ENCODE results near the gene JMJD8. TPM values are rescaled to one million over a fixed set of nuclear protein-coding genes. Genes with fewer than 3 reads are reported as not detected.

The JMJD8 gene
- total and polyA plus RNA-seq, 4 donors = 21.2 to 52.6 (median 33.4) TPM

DNA sequence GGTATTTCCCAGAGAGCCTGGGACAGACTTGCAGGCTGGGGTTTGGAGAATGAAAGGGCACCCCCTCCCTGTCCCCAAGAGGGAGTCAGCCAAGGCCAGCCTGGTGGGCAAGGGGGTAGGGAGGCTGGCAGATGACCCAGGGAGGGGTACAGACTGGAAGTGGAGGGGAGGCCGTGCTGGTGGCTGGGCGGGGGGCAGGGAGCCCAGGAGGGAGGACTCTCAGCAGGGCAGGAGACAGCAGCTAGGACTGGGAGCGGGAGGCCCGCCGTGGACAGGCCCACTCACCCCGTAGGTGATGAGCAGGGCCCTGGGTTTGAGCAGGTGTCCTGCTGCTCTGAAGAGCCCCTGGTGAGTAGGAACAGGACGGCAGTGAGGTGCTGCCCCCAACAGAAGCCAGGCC is 49.1 kb downstream of the JMJD8 start:
- H3K4me3 ChIP-seq (ENCODE audit: low read depth in 1 of 3, low read length in 3 of 3) = no peak overlapping the region
- H3K27ac ChIP-seq (ENCODE audit: low read depth in 1 of 2, low read length in 2 of 2) = no peak overlapping the region
- DNase-seq (ENCODE audit: low spot score) = no peak
- no peaks in the 10 kb centered on the region for H3K9me3 ChIP-seq (ENCODE audit: control insufficient read depth in 4 of 4, low read length in 3 of 4)
- 91% methylated on average over 7 of the region's 7 CpGs for WGBS
- peaks cover 20 to 40% (median 30%) of the 10 kb centered on the region in 4 donors for H3K4me1 ChIP-seq (ENCODE audit: control insufficient read depth in 4 of 4, insufficient read depth in 4 of 4, low read length in 3 of 4)
- H3K27me3 ChIP-seq (ENCODE audit: control insufficient read depth in 4 of 4, insufficient read depth in 4 of 4, low read length in 3 of 4) = no peaks in the 10 kb centered on the region
- no peak overlapping the region for H3K9ac ChIP-seq (ENCODE audit: low read depth in 1 of 2, low read length in 2 of 2)
- TF ChIP-seq, protein P1, sequence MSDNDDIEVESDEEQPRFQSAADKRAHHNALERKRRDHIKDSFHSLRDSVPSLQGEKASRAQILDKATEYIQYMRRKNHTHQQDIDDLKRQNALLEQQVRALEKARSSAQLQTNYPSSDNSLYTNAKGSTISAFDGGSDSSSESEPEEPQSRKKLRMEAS (IDR thresholded peaks at IDR 0.05) = no peak
- TF ChIP-seq SP1 (IDR thresholded peaks at IDR 0.05) = no peak
- no peak for TF ChIP-seq YY1 (IDR thresholded peaks at IDR 0.05)
- peaks cover 0 to 7% (median 0%) of the 10 kb centered on the region in 4 donors for H3K36me3 ChIP-seq (ENCODE audit: control insufficient read depth in 4 of 4, insufficient read depth in 3 of 4, low read depth in 1 of 4, low read length in 3 of 4)

DNA sequence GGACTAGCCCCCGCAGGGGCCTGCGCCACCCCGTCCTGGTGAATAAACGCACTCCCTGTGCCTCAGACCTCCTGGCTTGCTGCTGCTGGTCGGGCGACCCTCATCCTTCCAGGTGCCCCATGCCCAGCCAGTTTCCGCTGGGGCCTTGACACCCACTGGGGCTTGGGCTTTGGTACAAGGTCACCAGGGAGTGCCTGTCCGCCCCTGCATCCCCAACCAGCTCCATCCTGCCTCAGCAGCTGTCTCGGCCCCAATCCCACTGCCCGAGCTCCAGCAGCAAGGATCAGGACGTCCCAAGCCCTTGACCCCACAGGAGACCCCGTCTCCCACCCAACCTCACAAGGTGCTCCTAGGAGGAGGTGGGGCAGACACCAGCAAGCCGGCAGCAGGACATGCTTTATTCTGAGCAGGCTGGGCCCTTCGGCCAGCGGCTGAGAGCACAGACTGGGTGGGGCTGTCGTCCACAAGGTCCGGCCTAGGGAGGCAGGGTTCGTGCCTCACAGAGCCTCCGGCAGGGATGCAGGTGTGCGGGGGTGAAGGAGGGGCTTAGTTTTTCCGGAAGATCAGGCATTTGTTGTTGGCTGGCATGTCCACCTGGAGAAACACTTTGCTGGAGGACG is 50.0 kb downstream of the JMJD8 start:
- WGBS = 96% methylated on average over 22 of the region's 22 CpGs
- no peak for DNase-seq (ENCODE audit: low spot score)
- H3K4me1 ChIP-seq (ENCODE audit: control insufficient read depth in 4 of 4, insufficient read depth in 4 of 4, low read length in 3 of 4) = peaks cover 27 to 49% (median 37%) of the 10 kb centered on the region in 4 donors

DNA sequence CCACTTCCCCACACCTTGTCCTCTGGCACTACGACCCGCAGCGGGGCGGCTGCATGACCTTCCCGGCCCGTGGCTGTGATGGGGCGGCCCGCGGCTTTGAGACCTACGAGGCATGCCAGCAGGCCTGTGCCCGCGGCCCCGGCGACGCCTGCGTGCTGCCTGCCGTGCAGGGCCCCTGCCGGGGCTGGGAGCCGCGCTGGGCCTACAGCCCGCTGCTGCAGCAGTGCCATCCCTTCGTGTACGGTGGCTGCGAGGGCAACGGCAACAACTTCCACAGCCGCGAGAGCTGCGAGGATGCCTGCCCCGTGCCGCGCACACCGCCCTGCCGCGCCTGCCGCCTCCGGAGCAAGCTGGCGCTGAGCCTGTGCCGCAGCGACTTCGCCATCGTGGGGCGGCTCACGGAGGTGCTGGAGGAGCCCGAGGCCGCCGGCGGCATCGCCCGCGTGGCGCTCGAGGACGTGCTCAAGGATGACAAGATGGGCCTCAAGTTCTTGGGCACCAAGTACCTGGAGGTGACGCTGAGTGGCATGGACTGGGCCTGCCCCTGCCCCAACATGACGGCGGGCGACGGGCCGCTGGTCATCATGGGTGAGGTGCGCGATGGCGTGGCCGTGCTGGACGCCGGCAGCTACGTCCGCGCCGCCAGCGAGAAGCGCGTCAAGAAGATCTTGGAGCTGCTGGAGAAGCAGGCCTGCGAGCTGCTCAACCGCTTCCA is 50.6 kb downstream of the JMJD8 start:
- Histone ChIP-seq H3K9me3 (ENCODE audit: control insufficient read depth in 4 of 4, low read length in 3 of 4) (no peaks in the 10 kb centered on the region), H3K27ac (ENCODE audit: low read depth in 1 of 2, low read length in 2 of 2) (no peak overlapping the region), H3K36me3 (ENCODE audit: control insufficient read depth in 4 of 4, insufficient read depth in 3 of 4, low read depth in 1 of 4, low read length in 3 of 4) (peaks cover 0 to 7% (median 0%) of the 10 kb centered on the region in 4 donors), H3K4me3 (ENCODE audit: low read depth in 1 of 3, low read length in 3 of 3) (no peak overlapping the region), H3K27me3 (ENCODE audit: control insufficient read depth in 4 of 4, insufficient read depth in 4 of 4, low read length in 3 of 4) (no peaks in the 10 kb centered on the region), H3K4me1 (ENCODE audit: control insufficient read depth in 4 of 4, insufficient read depth in 4 of 4, low read length in 3 of 4) (peaks cover 34 to 55% (median 44%) of the 10 kb centered on the region in 4 donors), H3K9ac (ENCODE audit: low read depth in 1 of 2, low read length in 2 of 2) (no peak overlapping the region)
- TF ChIP-seq TAF1 (conservative IDR thresholded peaks at IDR 0.05) (no peak), EGR1 (IDR thresholded peaks at IDR 0.05; ENCODE audit: low read depth in 2 of 2) (no peak), HNF4A (conservative IDR thresholded peaks at IDR 0.05) (no peak), JUND (IDR thresholded peaks at IDR 0.05) (no peak)
- no peak for DNase-seq (ENCODE audit: low spot score)
- WGBS = 98% methylated on average over 74 of the region's 74 CpGs

More for the DNA sequence above, 50.0 kb downstream of the JMJD8 start:
- no peak overlapping the region for H3K27ac ChIP-seq (ENCODE audit: low read depth in 1 of 2, low read length in 2 of 2)
- no peak for TF ChIP-seq GABPA (IDR thresholded peaks at IDR 0.05 in 1 of 2, conservative IDR thresholded peaks at IDR 0.05 in 1 of 2)
- TF ChIP-seq FOXA2 (IDR thresholded peaks at IDR 0.05) = no peak
- TF ChIP-seq, protein P1 (IDR thresholded peaks at IDR 0.05) = no peak
- TF ChIP-seq EGR1 (IDR thresholded peaks at IDR 0.05; ENCODE audit: low read depth in 2 of 2) = no peak
- no peak for TF ChIP-seq FOXA1 (IDR thresholded peaks at IDR 0.05)
- no peak for TF ChIP-seq JUND (IDR thresholded peaks at IDR 0.05)
- TF ChIP-seq, protein P2, sequence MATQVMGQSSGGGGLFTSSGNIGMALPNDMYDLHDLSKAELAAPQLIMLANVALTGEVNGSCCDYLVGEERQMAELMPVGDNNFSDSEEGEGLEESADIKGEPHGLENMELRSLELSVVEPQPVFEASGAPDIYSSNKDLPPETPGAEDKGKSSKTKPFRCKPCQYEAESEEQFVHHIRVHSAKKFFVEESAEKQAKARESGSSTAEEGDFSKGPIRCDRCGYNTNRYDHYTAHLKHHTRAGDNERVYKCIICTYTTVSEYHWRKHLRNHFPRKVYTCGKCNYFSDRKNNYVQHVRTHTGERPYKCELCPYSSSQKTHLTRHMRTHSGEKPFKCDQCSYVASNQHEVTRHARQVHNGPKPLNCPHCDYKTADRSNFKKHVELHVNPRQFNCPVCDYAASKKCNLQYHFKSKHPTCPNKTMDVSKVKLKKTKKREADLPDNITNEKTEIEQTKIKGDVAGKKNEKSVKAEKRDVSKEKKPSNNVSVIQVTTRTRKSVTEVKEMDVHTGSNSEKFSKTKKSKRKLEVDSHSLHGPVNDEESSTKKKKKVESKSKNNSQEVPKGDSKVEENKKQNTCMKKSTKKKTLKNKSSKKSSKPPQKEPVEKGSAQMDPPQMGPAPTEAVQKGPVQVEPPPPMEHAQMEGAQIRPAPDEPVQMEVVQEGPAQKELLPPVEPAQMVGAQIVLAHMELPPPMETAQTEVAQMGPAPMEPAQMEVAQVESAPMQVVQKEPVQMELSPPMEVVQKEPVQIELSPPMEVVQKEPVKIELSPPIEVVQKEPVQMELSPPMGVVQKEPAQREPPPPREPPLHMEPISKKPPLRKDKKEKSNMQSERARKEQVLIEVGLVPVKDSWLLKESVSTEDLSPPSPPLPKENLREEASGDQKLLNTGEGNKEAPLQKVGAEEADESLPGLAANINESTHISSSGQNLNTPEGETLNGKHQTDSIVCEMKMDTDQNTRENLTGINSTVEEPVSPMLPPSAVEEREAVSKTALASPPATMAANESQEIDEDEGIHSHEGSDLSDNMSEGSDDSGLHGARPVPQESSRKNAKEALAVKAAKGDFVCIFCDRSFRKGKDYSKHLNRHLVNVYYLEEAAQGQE (IDR thresholded peaks at IDR 0.05) = no peak
- no peak for TF ChIP-seq RAD21 (IDR thresholded peaks at IDR 0.05)
- TF ChIP-seq, protein P3, sequence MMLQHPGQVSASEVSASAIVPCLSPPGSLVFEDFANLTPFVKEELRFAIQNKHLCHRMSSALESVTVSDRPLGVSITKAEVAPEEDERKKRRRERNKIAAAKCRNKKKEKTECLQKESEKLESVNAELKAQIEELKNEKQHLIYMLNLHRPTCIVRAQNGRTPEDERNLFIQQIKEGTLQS (IDR thresholded peaks at IDR 0.05) = no peak
- no peak overlapping the region for H3K9ac ChIP-seq (ENCODE audit: low read depth in 1 of 2, low read length in 2 of 2)
- no peaks in the 10 kb centered on the region for H3K27me3 ChIP-seq (ENCODE audit: control insufficient read depth in 4 of 4, insufficient read depth in 4 of 4, low read length in 3 of 4)
- no peaks in the 10 kb centered on the region for H3K9me3 ChIP-seq (ENCODE audit: control insufficient read depth in 4 of 4, low read length in 3 of 4)
- no peak overlapping the region for H3K4me3 ChIP-seq (ENCODE audit: low read depth in 1 of 3, low read length in 3 of 3)
- peaks cover 0 to 7% (median 0%) of the 10 kb centered on the region in 4 donors for H3K36me3 ChIP-seq (ENCODE audit: control insufficient read depth in 4 of 4, insufficient read depth in 3 of 4, low read depth in 1 of 4, low read length in 3 of 4)
